IMR-90 (cell line): ENCODE results near the gene KCNQ1. TPM values are rescaled to one million over a fixed set of nuclear protein-coding genes. Genes with fewer than 3 reads are reported as not detected.

ENCODE experiments used
- ATAC-seq: fragments of 200-7000 bp; cut with Tn5 transposase; 2 replicates; pipeline ENCODE4 v1.9.1; 2020; ENCODE audit warnings: low read depth, mild to moderate bottlenecking, moderate library complexity
- BruUV-seq: library from RNA; stranded (reverse); fragments of 400-500 nt; replicated peaks from 2 replicates; lab custom pipeline; 2021; lab: Mats Ljungman, UMichigan
- CTCF ChIA-PET: fragments of 300-600 bp; formaldehyde crosslinking; extraction: SDS; loops from one replicate; lab custom pipeline; 2021; ENCODE audit warnings: antibody characterized with exemption; lab: Yijun Ruan, JAX
- POLR2A ChIA-PET: fragments of 300-600 bp; sonication (Branson Sonifier 250); formaldehyde crosslinking; loops from one replicate; lab custom pipeline; 2022; ENCODE audit warnings: antibody characterized with exemption; ENCODE audit not compliant: unreplicated experiment; lab: Charles Lee
- DNase-seq: peaks from one replicate; pipeline ENCODE4 v3.0.0; 2013
- H2AFZ ChIP-seq: replicated peaks from 2 replicates; pipeline ENCODE3; 2013; ENCODE audit warnings: low read length, mild to moderate bottlenecking; ENCODE audit not compliant: poor library complexity
- H2AK5ac ChIP-seq: 2 replicates; pipeline ENCODE4 v1.6.1; 2013; ENCODE audit warnings: low read depth, low read length, inconsistent platforms
- H2AK9ac ChIP-seq: replicated peaks from 2 replicates; pipeline ENCODE3; 2013; ENCODE audit warnings: mild to moderate bottlenecking, low read depth, low read length, moderate library complexity; ENCODE audit not compliant: poor library complexity
- H2BK120ac ChIP-seq: 2 replicates; pipeline ENCODE4 v1.6.1; 2013; ENCODE audit warnings: low read depth, low read length, inconsistent platforms
- H2BK15ac ChIP-seq: 3 replicates; pipeline ENCODE4 v1.6.1; 2013; ENCODE audit warnings: low read depth, low read length, inconsistent platforms
- H2BK20ac ChIP-seq: 2 replicates; pipeline ENCODE4 v1.6.1; 2013; ENCODE audit warnings: low read depth, mild to moderate bottlenecking, inconsistent platforms, low read length, moderate library complexity
- H2BK5ac ChIP-seq: 2 replicates; pipeline ENCODE4 v1.6.1; 2013; ENCODE audit warnings: mild to moderate bottlenecking, low read depth, low read length, inconsistent platforms; ENCODE audit not compliant: poor library complexity, severe bottlenecking
- H3K14ac ChIP-seq: replicated peaks from 2 replicates; pipeline ENCODE4 v1.6.1; 2013; ENCODE audit warnings: low read depth, low read length, inconsistent platforms
- H3K18ac ChIP-seq: 2 replicates; pipeline ENCODE4 v1.6.1; 2013; ENCODE audit warnings: low read depth, low read length, control low read depth
- H3K23ac ChIP-seq: 2 replicates; pipeline ENCODE4 v1.6.1; 2013; ENCODE audit warnings: low read depth, low read length, inconsistent platforms
- H3K27ac ChIP-seq: 2 replicates; pipeline ENCODE4 v1.5.1; 2013; ENCODE audit warnings: mild to moderate bottlenecking, control low read depth, low read length; ENCODE audit not compliant: insufficient read depth
- H3K27me3 ChIP-seq: 2 replicates; pipeline ENCODE4 v1.6.1; 2013; ENCODE audit warnings: low read length; ENCODE audit not compliant: control insufficient read depth, insufficient read depth
- H3K36me3 ChIP-seq: 2 replicates; pipeline ENCODE4 v1.6.1; 2013; ENCODE audit warnings: low read length, mixed read lengths; ENCODE audit not compliant: control insufficient read depth, insufficient read depth
- H3K4ac ChIP-seq: 2 replicates; pipeline ENCODE4 v1.6.1; 2013; ENCODE audit warnings: low read depth, low read length, inconsistent platforms
- H3K4me1 ChIP-seq: 2 replicates; pipeline ENCODE4 v1.6.1; 2013; ENCODE audit warnings: low read length, mixed read lengths; ENCODE audit not compliant: control insufficient read depth, insufficient read depth
- H3K4me2 ChIP-seq: 2 replicates; pipeline ENCODE4 v1.6.1; 2013; ENCODE audit warnings: low read depth, mild to moderate bottlenecking, control low read depth, low read length, moderate library complexity
- H3K4me3 ChIP-seq: 2 replicates; pipeline ENCODE4 v1.5.1; 2013; ENCODE audit warnings: low read depth, mild to moderate bottlenecking, control low read depth, low read length, moderate library complexity; ENCODE audit not compliant: insufficient read depth
- H3K56ac ChIP-seq: 2 replicates; pipeline ENCODE4 v1.6.1; 2013; ENCODE audit warnings: low read length, inconsistent platforms; ENCODE audit not compliant: insufficient read depth; ENCODE audit errors: extremely low read depth
- H3K79me1 ChIP-seq, 2 experiments: 2 replicates each; pipeline ENCODE4 v1.6.1; 2013; ENCODE audit warnings: low read length in 2 of 2, inconsistent platforms in 1 of 2, low read depth in 1 of 2
- H3K9ac ChIP-seq: 2 replicates; pipeline ENCODE4 v1.6.1; 2013; ENCODE audit warnings: low read depth, low read length, control low read depth
- H3K9me1 ChIP-seq: 2 replicates; pipeline ENCODE4 v1.6.1; 2013; ENCODE audit warnings: low read length, inconsistent platforms; ENCODE audit not compliant: insufficient read depth
- H3K9me3 ChIP-seq: 2 replicates; pipeline ENCODE4 v1.6.1; 2013; ENCODE audit warnings: low read length; ENCODE audit not compliant: control insufficient read depth, insufficient read depth
- H4K20me1 ChIP-seq: 2 replicates; pipeline ENCODE4 v1.6.1; 2013; ENCODE audit warnings: low read length, inconsistent platforms; ENCODE audit not compliant: insufficient read depth
- H4K5ac ChIP-seq: 2 replicates; pipeline ENCODE4 v1.6.1; 2013; ENCODE audit warnings: mild to moderate bottlenecking, low read depth, low read length, control low read depth
- H4K8ac ChIP-seq, 2 experiments: 2 replicates each; pipeline ENCODE4 v1.6.1; 2013; ENCODE audit warnings: low read depth in 2 of 2, low read length in 2 of 2, control low read depth in 1 of 2, inconsistent platforms in 1 of 2
- H4K91ac ChIP-seq: 2 replicates; pipeline ENCODE4 v1.6.1; 2013; ENCODE audit warnings: low read depth, low read length, inconsistent platforms; ENCODE audit not compliant: insufficient read depth
- CEBPB ChIP-seq: IDR thresholded peaks from 2 replicates; pipeline ENCODE4 v1.6.1; 2012; ENCODE audit warnings: low read depth, low read length, improper control_type of control experiment
- ELK1 ChIP-seq: fragments of 150-350 bp; IDR thresholded peaks from 2 replicates; pipeline ENCODE4 v1.6.1; 2016; ENCODE audit warnings: low read depth, mild to moderate bottlenecking, low read length, moderate library complexity, borderline replicate concordance
- FOS ChIP-seq: fragments of 150-350 bp; IDR thresholded peaks from 2 replicates; pipeline ENCODE4 v1.6.1; 2016; ENCODE audit warnings: low read depth, low read length
- RAD21 ChIP-seq: IDR thresholded peaks from 2 replicates; pipeline ENCODE4 v1.6.1; 2012; ENCODE audit warnings: low read length, improper control_type of control experiment
- RCOR1 ChIP-seq: IDR thresholded peaks from 2 replicates; pipeline ENCODE4 v1.6.1; 2012; ENCODE audit warnings: mild to moderate bottlenecking, low read length, improper control_type of control experiment; ENCODE audit not compliant: insufficient replicate concordance
- RFX5 ChIP-seq: IDR thresholded peaks from 2 replicates; pipeline ENCODE4 v1.8.0; 2012; ENCODE audit warnings: low read depth, mild to moderate bottlenecking, low read length, moderate library complexity
- USF2 ChIP-seq: fragments of 150-350 bp; IDR thresholded peaks from 2 replicates; pipeline ENCODE4 v1.6.1; 2017; ENCODE audit warnings: mild to moderate bottlenecking, antibody characterized with exemption, low read length, low read depth
- WGBS, 2 experiments: methylation state at CpG; one replicate each; pipeline versions ENCODE4 v1.1.5 to v1.1.7; 2013; ENCODE audit warnings: missing lambda C conversion rate in 2 of 2; ENCODE audit not compliant: insufficient read length in 1 of 2; ENCODE audit errors: extremely low coverage in 2 of 2; 5-methylcytosine and 5-hydroxymethylcytosine counted together
- dilution Hi-C: fragments of 300-500 bp; cut with HindIII; formaldehyde crosslinking; loops from one replicate; pipeline ENCODE4 v1.14.3; 2018; ENCODE audit warnings: low sequenced_read_pairs; ENCODE audit not compliant: unreplicated experiment
- in situ Hi-C: fragments of 300-500 bp; cut with MboI; formaldehyde crosslinking; loops from 3 replicates; pipeline ENCODE4 v1.14.3; 2019; ENCODE audit warnings: low sequenced_read_pairs, inconsistent platforms, mixed read lengths
- intact Hi-C: fragments of 100-400 bp; cut with micrococcal nuclease; formaldehyde crosslinking; loops from 2 replicates; pipeline ENCODE4 v1.10.0; 2022
- polyA plus RNA-seq, 3 experiments: library from polyadenylated mRNA; depleted of rRNA; stranded (reverse); fragments of >200 nt; gene quantifications; 2 replicates each; pipeline ENCODE4 v1.2.3, GENCODE V29; 2012; ENCODE audit warnings: low replicate concordance in 1 of 3
- total RNA-seq: library from RNA; depleted of rRNA; stranded (reverse); fragments of >200 nt; gene quantifications from 2 replicates; pipeline ENCODE4 v1.2.3, GENCODE V29; 2012

KCNQ1 gene
- total and polyA plus RNA-seq, 2 of the 4 experiments (the other 2 are of a cell fraction): 0.07 TPM; not detected in 1

- TF ChIP-seq ELK1: no peak
These were observed 91.0 kb downstream of the KCNQ1 start (continued) for GRCh38 chr11:2535673-2536439.

GRCh38 chr11:2536440-2536989 is 91.7 kb downstream of the KCNQ1 start:
- TF ChIP-seq FOS (no peak), ELK1 (no peak), CEBPB (no peak), RFX5 (no peak), RAD21 (no peak), USF2 (no peak), RCOR1 (no peak)

More at GRCh38 chr11:2536440-2536989, 91.7 kb downstream of the KCNQ1 start:
- no TSS peak for BruUV-seq
- no peaks in the 10 kb centered on the region; the same call in 1 of the 2 replicates for H4K20me1 ChIP-seq
- H2AK5ac ChIP-seq: no peak overlapping the region
- H2BK15ac ChIP-seq: no peak overlapping the region
- H2AFZ ChIP-seq: no peak overlapping the region
- no peak overlapping the region for H3K14ac ChIP-seq
- H2BK20ac ChIP-seq: no peak overlapping the region
- peaks cover 3% of the 10 kb centered on the region for H3K9me1 ChIP-seq
- H3K23ac ChIP-seq: no peak overlapping the region
- peaks cover 16% of the 10 kb centered on the region; the same call in 1 of the 2 replicates for H3K27me3 ChIP-seq
- H3K18ac ChIP-seq: no peak overlapping the region
- ChIA-PET POLR2A (no interaction called here), CTCF (no interaction called here)
- dilution Hi-C loops (no loop called here), intact Hi-C loops (no loop called here), in situ Hi-C loops (no loop called here)
- no peak overlapping the region for H3K4me3 ChIP-seq
- H4K8ac ChIP-seq: no peak overlapping the region
- H3K27ac ChIP-seq: no peak overlapping the region
- H3K4me2 ChIP-seq: no peak overlapping the region
- ATAC-seq: no peak
- H2AK9ac ChIP-seq: no peak overlapping the region
- 95% methylated on average over 8 of the region's 19 CpGs; no CpG with 5 or more reads in 1 of the 2 experiments for WGBS, 2 experiments
- no peak overlapping the region for H4K5ac ChIP-seq
- H2BK120ac ChIP-seq: no peak overlapping the region
- no peaks in the 10 kb centered on the region for H3K79me1 ChIP-seq
- H3K9ac ChIP-seq: no peak overlapping the region
- H2BK5ac ChIP-seq: no peak overlapping the region
- no peak overlapping the region for H3K4ac ChIP-seq
- H3K36me3 ChIP-seq: no peaks in the 10 kb centered on the region
- H4K91ac ChIP-seq: no peak overlapping the region
- DNase-seq: no peak
- H3K9me3 ChIP-seq: no peaks in the 10 kb centered on the region
- H3K4me1 ChIP-seq: peaks cover 14% of the 10 kb centered on the region
- H3K56ac ChIP-seq: no peak overlapping the region
